GM19324 (cell line): ENCODE measurements around the gene TPM4.
"Not testable (repeated sequence)": the region's sequence is repeated elsewhere in the genome, so short reads cannot be mapped to it uniquely, and the experiment has no call there.

ENCODE experiments used
- ATAC-seq: cut with Tn5 transposase; IDR thresholded peaks from one replicate; pipeline ENCODE4 v1.9.1; 2021; ENCODE audit warnings: mild to moderate bottlenecking, moderate library complexity; ENCODE audit not compliant: unreplicated experiment, low FRiP score

Gene TPM4

DNA sequence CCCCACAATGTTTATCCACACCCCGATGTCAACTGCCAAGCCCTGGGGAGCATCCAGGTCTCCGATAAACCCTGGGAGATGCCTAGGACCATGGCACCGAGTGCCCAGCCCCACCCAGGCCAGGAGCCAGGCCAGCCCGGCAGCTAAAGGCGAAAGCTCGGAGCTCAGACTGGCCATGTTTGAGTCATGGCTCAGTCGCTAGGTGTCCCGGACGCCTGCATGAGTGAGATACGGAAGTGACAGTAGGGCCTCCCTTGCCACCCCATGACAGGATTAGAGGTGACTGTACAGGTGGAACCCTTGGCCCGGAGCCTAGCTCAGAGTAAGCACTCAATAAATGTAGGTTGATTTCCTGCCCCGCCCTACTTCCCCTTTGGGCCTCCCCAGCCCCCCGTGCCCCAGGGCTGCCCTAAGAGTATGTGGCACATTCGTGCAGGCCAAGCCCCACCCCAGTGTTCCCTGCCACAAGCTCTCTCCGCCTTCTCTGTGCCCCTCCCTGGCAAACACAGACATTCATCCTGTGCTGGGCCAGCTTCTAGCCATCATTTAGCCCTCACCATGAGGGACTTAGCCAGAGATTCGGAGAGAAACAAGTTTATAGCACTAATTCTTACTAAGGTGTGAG is 5.8 kb upstream of the TPM4 start:
- no peak for ATAC-seq

- no peak for ATAC-seq
These were observed 5.1 kb upstream of the TPM4 start for GRCh38 chr19:16071072-16071691.

DNA sequence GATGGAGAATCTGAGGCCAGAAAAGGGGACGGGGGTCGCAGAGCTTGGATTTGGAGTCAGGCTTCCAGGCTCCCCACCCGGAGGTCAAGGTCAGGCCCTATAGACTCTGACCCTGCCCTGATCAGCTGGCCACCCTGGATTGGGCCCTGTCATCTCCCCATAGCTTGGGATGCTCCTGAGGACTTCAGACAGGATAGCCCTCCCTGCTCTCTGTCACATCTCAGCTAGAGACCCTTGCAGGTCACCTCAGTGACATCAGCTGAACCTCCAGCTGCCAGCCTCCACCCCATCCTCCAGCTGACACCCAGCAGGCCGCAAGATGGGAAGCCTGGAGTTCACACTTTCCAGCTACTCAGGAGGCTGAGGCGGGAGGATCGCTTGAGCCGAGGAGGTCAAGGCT is 2.8 kb upstream of the TPM4 start:
- no peak for ATAC-seq

DNA sequence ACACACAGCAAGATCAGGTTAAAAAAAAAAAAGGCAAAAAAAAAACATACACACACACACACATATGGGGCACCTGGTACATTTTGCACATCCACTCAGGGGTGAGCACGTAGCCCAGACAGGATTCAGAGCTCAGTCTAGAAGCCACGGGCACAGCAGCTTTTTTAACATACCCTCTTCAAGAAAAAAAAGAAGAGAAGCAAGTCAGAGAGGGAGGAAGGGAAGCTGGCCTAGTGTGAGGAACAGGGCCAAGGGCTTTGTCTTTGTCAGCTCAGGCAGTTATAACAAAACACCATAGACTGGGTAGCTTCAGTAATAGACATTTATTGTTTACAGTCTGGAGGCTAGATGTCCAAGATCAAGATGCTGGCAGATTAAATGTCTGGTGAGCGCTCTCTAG is 2.3 kb upstream of the TPM4 start:
- ATAC-seq: no peak

GRCh38 chr19:16074488-16075365 is 1.6 kb upstream of the TPM4 start:
- no peak for ATAC-seq

- ATAC-seq: no peak
These were observed 703 bp upstream of the TPM4 start for GRCh38 chr19:16075430-16076153.

GRCh38 chr19:16076958-16077611 is 790 bp downstream of the TPM4 start:
- no peak for ATAC-seq

DNA sequence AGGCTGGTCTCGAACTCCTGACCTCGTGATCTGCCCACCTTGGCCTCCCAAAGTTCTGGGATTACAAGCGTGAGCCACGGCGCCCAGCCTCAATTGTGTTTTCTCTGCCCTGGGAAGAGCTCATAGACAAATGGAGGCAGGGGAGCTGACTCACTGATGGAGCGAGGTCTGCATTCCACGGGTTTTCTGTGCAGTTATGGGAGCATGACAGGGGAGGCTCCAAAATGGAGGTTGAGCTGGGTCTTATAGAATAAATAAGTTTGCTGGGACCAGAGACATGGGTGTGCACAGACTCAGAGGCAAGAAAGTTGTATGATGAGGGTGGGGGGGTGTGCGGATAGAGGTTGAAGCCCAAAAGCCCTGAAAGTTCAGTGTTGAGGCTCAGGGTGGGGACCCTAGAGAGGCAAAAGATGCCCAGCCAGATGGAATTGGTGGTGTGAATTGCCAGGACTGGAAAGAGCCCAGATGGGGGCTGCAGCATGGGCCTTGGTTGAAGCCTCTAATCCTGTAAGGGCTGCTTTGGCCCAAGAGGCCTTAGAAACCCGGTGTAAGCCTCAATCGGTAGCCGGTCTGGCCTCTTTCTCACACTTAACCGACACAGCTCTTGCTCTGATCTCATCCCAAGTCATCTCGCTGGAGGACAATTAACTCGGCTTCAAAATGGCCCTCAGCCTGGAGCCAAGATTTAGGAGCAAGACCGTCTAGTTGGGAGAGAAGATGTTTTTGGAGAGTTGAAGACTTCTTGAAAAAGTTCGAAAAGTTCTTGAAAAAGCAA is 1.9 kb downstream of the TPM4 start:
- no peak for ATAC-seq

DNA sequence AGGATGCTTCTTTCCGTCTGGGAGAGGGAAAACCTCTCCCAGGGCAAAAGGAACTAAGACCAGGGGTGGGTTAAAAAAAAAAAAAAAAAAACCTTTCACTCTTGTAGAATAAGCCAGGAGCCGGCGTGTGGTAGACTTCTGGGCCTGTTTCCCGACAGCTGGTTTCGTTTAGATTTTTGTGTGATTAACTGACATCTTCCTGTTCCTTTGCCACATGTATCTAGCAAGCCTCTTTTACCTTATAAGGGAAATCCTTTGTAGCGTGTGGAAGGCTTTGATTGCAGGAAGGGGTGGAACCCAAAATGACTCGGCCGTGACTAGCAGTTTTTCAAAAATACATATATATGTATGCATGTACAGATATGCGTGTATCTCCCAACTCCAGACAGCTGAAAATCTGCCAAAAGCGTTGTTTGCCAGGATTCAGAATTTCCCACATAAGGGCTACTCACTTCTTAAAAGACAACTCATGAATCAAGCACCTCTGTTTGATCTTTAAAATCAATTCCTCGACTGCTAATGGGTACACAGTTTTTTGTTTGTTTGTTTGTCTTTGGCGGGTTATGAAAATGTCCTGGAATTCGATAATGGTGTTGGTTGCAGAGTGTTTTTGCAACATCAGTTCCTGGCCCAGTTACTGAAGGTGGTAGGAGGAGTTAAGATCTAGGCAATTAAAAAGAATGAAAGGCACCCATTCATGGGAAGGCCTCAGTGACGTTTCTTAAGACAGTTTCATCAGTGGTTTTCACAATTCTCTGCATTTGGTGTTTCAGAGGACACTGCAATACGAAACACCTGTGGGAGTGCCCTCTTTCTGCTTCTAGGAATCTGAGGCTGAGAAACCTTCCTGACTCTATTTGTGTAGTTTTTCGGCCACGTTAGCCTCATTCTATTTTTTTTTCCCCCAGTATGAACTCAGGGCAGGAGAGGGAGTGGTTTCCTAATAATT is 2.7 kb downstream of the TPM4 start:
- peak; percentile 37 for ATAC-seq

GRCh38 chr19:16084067-16084685 is 7.9 kb downstream of the TPM4 start:
- ATAC-seq: no peak

GRCh38 chr19:16085115-16085514 is 8.8 kb downstream of the TPM4 start:
- no peak for ATAC-seq

GRCh38 chr19:16087404-16087803 is 11.1 kb downstream of the TPM4 start:
- not testable (repeated sequence) for ATAC-seq

- no peak for ATAC-seq
These were observed 11.6 kb downstream of the TPM4 start for GRCh38 chr19:16087940-16088339.

- no peak for ATAC-seq
These were observed 12.2 kb downstream of the TPM4 start for GRCh38 chr19:16088351-16089009.

DNA sequence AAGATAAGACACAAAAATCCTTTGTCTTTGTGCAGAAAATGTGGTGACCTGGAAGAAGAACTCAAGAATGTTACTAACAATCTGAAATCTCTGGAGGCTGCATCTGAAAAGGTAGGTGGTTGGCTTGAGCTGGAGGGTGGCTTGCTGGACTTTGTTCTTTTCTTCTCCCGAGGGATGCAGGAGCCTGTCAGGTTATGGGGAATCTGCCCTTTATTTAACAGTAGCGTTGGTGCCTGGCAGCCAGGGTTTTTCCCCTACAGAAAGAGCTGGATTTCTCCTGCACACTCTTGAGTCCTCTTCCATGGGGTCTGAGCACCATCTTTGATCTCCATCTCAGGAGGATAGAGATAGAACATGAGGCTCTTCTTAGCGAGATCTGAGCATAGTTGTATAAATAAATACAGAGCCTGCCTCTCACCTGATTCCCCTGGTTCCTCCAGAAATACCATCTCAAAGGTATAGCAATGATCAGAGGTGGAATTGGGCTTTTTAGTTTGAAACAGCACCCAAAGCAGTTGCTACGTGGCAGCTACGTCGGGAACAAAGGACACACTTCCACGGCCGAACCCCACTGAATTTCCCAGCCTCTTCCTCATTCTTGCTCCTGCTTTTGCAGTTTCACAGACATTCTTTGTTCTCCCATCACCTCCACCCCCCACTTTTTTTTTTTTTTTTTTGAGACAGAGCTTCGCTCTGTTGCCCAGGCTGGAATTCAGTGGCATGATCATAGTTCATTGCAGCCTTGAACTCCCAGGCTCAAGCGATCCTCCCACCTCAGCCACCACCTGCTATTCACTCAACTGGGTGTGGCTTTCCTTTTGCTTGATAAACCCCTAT is 12.9 kb downstream of the TPM4 start:
- ATAC-seq: no peak

GRCh38 chr19:16091546-16092475 is 15.5 kb downstream of the TPM4 start:
- no peak for ATAC-seq
